22Rv1 (cell line): Measurements from ENCODE around the gene MEX3B.

Source experiments
- H3K27ac ChIP-seq: fragments of 450-650 bp; 2 replicates; pipeline ENCODE4 v1.5.1; 2017
- ZFX ChIP-seq: fragments of 450-650 bp; IDR thresholded peaks from 2 replicates; pipeline ENCODE4 v1.6.1; 2017; ENCODE audit warnings: antibody characterized with exemption, borderline replicate concordance
- TF ChIP-seq, protein P1 (sequence below): fragments of 450-650 bp; IDR thresholded peaks from 2 replicates; pipeline ENCODE4 v1.5.1; 2017; ENCODE audit warnings: mild to moderate bottlenecking

The MEX3B gene

DNA sequence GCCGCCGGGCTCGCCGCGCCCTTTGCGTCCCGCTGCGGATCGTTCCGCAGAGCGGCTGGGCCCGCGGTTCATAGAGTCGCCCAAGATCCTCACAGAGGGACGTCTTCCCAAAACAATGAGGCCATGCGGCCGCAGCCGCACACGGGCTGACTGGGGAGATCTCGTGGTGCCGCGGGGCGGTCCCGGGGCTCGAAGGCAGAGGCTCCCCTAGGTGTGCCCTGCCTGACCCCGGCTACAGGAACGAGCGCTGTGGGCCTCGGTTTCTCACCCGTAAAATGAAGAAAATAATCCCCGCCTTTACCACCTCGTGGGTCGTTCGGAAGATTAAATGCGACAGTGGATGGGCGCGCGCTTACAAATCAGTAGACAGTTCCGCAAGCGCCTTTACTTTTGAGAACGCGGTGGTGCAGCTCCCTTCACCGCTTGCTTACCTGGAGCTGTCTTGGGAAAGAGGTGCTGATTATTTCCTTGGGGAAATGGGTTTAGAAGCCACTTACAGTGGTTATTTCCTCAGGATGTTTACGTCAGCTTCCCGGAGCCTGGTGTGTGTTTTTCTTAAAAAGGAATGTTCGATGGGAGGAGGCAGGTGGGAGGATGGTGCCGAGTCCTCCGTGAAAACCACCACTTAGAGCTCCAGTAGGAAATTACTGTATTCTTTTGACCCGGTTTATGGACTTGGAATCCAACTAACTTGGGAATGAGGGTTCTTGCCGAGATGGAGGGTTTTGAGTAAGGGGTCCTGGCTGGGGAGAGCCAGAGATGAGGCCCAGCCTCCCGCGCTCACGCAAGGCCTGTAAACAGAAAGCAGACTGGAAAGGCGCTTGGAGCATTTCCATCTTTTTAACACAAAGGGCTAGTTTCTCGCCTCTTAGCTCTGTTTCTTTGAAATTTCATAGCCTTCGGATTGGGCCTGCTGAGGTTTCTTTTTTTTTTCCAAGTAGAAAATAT, 1.9 kb upstream of the MEX3B start:
- no peak overlapping the region for H3K27ac ChIP-seq
- TF ChIP-seq, protein P1, sequence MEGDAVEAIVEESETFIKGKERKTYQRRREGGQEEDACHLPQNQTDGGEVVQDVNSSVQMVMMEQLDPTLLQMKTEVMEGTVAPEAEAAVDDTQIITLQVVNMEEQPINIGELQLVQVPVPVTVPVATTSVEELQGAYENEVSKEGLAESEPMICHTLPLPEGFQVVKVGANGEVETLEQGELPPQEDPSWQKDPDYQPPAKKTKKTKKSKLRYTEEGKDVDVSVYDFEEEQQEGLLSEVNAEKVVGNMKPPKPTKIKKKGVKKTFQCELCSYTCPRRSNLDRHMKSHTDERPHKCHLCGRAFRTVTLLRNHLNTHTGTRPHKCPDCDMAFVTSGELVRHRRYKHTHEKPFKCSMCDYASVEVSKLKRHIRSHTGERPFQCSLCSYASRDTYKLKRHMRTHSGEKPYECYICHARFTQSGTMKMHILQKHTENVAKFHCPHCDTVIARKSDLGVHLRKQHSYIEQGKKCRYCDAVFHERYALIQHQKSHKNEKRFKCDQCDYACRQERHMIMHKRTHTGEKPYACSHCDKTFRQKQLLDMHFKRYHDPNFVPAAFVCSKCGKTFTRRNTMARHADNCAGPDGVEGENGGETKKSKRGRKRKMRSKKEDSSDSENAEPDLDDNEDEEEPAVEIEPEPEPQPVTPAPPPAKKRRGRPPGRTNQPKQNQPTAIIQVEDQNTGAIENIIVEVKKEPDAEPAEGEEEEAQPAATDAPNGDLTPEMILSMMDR, result peak; percentile 45
- TF ChIP-seq ZFX, result no peak

DNA sequence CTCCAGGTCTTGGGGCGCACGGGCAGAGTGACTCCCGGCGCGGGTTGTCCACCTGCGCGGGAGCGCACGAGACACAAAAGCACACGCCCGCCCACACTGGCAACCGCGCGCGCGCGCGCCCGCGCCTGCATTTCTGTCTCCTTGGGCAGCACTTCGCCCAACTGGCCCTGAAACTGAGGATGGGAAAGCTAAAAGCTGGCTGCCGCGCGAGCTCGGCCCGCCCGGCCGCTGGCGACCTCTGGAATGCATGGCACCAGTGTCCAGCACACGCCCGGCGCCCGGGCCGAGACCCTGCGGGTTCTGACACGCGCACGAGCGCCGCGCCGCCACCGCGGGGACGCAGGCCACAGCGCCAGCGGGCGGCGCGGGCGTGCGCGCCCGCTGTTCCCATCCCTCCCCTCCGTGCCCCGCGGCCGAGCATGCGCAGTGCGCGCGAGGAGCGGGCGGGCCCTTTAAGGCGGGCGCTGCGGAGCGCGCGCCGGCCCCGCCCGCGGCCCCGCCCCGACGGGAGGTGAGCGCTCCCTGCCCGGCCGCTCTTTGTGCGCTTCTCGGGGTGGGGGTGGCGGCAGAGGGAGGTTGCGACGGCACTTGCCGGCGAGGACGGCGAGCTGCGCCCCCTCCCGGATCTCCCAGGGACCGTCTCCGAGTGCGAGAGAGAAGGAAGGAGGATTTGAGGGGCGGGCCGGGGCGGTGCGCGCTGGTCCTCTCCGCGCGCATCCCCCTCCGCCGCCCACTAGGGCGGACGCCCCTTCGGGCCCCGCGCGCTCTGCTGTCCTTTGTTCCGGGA, 1.0 kb upstream of the MEX3B start:
- no peak for TF ChIP-seq ZFX
- TF ChIP-seq, protein P1, result peak; percentile 78
- peak overlapping the region; percentile 89 for H3K27ac ChIP-seq

DNA sequence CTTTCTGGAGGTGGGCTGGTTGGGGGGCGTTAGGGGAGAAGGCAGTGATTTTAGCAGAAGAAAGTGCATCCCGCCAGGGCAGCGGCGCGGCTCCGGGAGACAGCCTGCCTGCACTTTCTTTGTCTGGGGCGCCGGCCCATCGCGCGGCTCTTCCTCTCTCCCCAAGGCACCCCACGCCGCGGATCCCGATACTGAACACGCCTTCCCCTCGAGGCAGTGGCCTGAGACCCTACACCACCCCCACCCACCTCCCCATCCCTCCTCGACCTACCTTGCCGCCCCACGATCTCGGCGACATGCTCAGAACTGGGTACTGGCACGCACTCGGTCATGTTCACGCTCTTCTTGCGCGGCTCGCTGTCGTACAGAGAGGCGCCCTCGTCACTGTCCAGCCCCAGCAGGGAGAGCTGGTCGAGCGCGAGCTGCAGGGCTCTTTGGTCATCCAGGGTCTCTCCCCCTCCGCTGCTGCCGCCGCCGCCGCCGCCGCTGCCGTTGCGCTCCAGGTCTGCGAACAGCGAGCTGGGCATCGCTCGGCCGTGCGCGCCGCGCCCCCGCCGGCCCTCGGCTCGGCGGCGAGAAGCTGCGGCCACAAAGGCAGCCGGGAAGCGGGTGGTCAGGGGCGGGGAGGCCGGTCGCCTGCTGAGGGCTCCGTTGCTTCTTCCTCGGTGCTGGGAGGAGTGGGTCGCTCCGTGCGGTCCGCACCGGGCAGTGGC, 483 bp downstream of the MEX3B start:
- TF ChIP-seq ZFX, result no peak
- TF ChIP-seq, protein P1, result no peak
- H3K27ac ChIP-seq, result peak overlapping the region; percentile 89

DNA sequence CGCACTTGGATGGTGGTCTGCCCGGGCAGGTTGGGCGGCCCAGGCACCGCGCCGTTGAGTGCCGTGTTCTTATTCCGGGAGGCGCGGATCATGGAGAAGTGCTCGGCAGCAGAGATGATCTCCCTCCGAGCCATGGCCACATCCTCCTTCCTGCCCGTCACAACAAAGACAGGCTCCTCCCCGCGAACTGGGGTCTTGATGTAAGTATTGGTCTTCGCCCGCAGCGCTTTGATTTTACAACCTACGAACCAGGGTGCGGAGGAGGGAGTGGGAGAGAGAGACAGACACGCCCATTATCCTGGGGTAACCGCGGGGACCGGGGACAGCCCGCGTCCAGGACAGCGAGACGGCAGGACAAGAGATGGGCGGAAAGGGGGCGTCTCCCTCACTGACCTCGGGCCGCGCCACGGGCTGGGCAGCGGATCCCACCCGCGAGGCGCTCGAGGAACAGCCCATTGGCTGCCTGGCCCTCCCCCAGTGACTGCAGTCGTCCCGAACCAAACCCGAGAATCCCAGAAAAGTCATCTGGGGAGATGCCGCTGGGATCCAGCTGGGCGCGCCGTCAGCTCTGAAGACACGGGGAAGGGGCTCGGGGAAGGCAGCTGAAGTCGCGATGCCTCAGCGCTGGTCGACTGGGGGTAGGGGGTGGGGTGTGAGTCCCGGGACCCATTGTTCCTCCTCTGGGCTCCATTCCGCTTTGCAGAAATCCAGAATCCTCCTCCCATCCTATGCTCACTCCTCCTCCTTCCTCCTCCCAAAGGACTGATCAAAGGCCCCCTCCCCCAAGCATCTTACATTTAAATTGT, 1.2 kb downstream of the MEX3B start:
- TF ChIP-seq ZFX, result no peak
- TF ChIP-seq, protein P1, result no peak
- H3K27ac ChIP-seq, result no peak overlapping the region

DNA sequence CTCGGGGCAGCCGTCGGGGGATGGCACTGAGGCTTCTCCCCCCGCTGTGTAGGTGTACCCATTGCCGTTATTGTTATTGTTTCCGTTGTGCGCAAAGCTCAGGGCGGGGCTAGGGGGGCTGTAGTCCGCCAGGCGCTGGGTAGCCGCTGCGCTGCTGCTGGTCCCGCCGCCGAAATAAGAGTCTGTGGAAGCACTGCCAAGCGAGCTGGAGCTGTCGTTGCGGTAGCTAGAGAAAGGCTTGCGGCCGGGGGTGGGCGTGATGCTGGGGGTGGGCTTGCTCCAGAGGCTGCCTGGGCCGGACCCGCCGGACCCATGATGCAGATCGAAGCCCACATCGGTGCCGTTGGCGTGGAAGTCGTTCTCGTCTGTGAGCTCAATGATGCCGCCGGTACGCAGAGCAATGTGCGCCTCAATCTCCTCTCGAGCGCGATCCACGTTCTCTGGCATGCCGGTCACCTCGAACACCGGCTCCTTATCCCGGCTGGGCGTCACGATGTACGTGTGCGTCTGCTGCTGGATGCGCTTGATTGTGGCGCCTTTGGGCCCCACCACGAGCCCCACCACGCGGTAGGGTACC, 1.9 kb downstream of the MEX3B start:
- TF ChIP-seq ZFX, result no peak
- TF ChIP-seq, protein P1, result no peak
- H3K27ac ChIP-seq, result no peak overlapping the region

DNA sequence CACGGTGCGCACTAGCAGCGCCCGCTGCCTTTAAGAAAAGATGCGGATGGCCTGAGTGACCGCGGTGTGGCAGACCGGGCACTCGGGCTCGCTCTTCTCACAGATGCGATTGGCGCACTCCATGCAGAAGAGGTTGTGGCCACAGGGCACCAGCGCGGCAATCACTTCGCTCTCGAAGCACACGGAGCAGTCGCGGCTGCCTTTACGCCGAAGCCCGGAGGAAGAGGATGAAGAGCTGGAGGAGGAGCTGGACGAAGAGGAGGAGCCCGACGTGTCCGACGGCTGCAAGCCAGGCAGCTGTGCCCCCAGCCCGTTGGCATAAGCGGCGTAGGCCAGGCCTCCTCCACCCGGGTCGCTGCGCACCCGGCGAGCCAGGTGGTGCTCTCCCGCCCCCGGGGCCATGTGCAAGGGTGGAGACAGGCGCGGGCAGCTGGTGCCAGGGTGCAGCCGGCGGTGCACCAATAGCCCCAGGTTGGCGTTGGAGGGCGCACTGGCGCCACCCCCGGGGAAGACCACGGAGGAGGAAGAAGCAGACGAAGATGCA, 2.6 kb downstream of the MEX3B start:
- TF ChIP-seq ZFX, result no peak
- TF ChIP-seq, protein P1, result no peak

More for the DNA sequence above, 2.6 kb downstream of the MEX3B start:
- no peak overlapping the region for H3K27ac ChIP-seq
